ENCODE measurements around the gene MYOG.

The MYOG gene

DNA sequence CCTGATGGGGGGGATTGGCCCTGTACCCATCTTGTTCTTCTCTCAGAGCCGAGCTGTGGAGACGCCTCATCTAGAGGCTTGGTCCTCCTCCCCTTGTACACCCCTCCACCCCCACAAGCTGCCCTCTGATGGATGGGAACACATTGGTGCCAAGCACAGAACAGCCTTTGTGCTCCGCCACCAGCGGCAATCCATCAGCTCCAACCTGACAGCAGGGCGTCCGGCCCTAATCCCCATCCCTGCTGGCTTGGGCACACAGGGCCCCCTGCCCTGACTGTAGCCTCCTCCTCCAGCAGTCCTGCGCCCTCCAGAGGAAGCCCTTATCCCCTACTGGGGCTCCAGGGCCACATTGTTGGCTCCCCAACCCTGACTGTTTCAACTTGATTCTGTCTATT, 3.8 kb upstream of the MYOG start:
- Mint-ChIP-seq H3K9me3 (peaks cover 4% of the 10 kb centered on the region), H3K27me3 (ENCODE audit: low read depth) (peaks cover 6% of the 10 kb centered on the region), H3K4me1 (ENCODE audit: low read depth) (no peaks in the 10 kb centered on the region), H3K27ac (no peak overlapping the region), H3K4me3 (no peak overlapping the region), H3K36me3 (ENCODE audit: low read depth) (no peaks in the 10 kb centered on the region)
- DNase-seq (ENCODE audit: low spot score), result no peak

DNA sequence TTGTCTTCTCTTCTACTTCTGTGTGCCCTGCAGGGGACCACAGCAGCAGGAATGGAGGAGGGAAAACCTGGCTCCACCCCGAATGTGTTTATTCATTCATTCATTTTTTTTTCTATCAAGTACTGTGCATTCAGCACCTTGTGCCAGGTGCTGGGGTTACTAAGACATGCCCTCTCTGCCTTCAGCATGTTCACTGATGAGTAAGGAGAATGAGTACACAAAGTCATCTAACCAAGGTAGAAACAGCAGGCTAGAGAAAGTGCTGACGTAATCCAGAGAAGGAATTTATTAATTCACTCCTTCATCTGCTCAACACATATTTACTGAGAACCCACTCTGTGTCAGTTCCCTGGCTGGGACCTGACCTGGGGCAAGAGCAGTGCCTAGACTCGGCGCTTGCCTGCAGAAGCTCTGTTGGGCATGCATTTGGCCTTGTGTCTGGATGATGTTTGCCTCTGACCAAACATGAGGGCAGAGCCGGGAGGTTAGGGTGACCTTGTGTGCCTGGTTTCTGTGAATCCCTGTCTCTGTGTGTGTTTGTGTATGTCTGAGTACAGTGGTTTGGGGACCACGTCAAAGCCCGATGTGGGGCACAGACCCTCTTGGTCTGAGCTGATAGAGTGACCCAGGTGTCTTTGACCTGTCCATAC, 3.3 kb upstream of the MYOG start:
- H3K4me3 Mint-ChIP-seq, result no peak overlapping the region
- no peaks in the 10 kb centered on the region for H3K9me3 Mint-ChIP-seq
- no peaks in the 10 kb centered on the region for H3K4me1 Mint-ChIP-seq (ENCODE audit: low read depth)
- peaks cover 6% of the 10 kb centered on the region for H3K27me3 Mint-ChIP-seq (ENCODE audit: low read depth)
- H3K36me3 Mint-ChIP-seq (ENCODE audit: low read depth), result no peaks in the 10 kb centered on the region
- no peak for DNase-seq (ENCODE audit: low spot score)
- H3K27ac Mint-ChIP-seq, result no peak overlapping the region

DNA sequence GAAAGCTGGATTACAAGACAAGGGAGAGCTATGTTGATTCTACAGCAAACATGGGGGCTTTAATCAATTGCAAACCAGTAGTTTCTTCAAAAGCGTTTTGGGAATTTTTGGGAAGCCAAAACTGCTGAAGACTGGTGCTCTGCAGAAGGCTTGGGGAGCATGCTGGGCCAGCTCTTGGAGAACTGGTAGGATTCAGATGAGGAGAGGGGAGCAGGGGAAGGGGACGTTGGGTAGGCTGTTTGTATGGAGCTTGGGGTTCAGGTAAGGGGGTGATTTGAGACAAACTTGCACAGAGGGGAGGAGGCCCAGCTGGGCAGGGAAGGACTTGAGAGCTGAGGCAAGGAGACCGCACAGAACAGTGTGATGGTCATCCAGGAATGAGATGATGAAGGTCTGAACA, 2.6 kb upstream of the MYOG start:
- no peak overlapping the region for H3K27ac Mint-ChIP-seq
- H3K27me3 Mint-ChIP-seq (ENCODE audit: low read depth), result peaks cover 6% of the 10 kb centered on the region
- DNase-seq (ENCODE audit: low spot score), result no peak
- no peak overlapping the region for H3K4me3 Mint-ChIP-seq
- H3K9me3 Mint-ChIP-seq, result no peaks in the 10 kb centered on the region
- H3K4me1 Mint-ChIP-seq (ENCODE audit: low read depth), result no peaks in the 10 kb centered on the region
- no peaks in the 10 kb centered on the region for H3K36me3 Mint-ChIP-seq (ENCODE audit: low read depth)

DNA sequence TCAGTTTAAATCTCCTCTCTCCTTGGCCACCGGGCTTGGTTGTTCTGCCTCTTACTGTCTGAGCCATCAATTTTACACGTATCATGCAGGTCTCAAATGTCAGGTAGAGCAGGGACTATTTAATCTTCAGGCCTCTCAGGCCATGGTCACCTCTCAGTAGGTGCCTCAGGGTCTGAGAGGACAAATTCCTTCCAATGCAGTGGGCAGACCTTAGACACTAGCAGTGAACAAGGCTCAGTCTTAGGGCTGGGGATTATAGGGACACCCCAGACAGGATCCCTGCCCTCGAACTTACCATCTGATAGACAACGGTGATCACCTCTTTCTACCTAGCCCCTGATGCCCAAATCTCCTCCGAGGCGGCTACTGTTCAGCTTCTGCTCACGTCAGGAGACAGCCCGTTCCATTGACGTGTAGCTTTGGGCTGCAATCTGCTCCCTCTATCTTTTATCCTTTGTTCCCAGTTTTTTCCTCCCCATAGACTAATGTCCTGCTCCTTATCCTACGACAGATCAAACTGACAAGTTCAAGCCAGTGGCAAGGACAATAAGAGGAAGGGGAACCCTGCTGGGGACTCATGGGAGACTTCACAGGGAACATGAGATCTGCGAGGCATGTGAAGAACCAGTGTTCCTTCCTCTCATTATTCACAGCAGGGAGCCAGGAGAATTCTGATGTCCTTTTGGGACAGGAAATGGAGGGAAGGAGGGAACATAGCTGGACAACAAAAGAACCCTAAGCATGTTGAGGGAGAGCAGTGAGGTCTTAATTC, 1.4 kb upstream of the MYOG start:
- peaks cover 4% of the 10 kb centered on the region for H3K27me3 Mint-ChIP-seq (ENCODE audit: low read depth)
- no peaks in the 10 kb centered on the region for H3K4me1 Mint-ChIP-seq (ENCODE audit: low read depth)
- no peak for DNase-seq (ENCODE audit: low spot score)
- no peak overlapping the region for H3K27ac Mint-ChIP-seq
- no peaks in the 10 kb centered on the region for H3K36me3 Mint-ChIP-seq (ENCODE audit: low read depth)
- no peak overlapping the region for H3K4me3 Mint-ChIP-seq
- no peaks in the 10 kb centered on the region for H3K9me3 Mint-ChIP-seq

DNA sequence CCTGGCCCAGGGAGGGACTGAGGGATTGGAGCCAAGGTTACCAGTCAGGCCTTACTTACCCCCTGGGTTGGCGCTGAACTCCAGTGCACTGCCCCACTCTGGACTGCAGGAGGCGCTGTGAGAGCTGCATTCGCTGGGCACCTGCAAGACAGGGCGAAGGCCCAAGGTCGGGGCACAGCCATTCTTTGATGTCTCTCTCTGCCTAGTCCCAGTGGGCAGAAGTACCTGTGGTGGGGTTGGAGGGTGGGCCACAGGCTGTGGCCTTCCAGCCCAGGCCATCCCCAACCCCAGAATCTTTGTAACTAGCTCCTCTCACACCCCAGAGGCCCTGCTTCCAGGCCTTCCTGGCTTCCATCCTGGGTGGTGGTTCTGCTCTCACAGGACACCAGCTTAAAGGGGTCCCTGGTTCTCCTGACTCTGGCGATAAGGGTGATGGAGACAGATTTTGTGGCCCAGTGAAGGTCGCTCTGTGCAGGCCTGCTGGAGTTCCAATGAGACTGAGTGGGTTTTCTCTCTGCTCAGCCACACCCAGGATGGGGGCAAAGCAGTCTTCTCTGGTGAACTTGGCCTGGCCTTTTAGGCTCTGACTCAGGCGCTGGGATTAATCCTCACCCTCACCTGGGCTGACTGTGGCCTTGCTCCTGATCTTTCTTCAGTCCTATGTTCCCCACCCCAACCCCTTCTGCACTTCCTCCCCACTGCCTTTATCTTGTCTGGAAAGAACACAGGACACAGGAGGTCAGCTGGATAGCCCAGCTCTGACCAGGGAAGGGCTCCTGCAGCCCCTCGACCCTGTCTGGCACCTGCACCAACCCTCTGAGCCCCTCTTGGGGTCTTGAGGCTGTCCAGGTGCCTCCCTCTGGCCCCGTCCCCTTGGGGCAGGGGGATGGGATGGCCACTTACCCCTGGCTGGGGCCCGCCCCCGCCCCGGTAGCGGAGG, 954 bp downstream of the MYOG start:
- no peaks in the 10 kb centered on the region for H3K27me3 Mint-ChIP-seq (ENCODE audit: low read depth)
- H3K4me3 Mint-ChIP-seq, result no peak overlapping the region
- no peak for DNase-seq (ENCODE audit: low spot score)
- H3K27ac Mint-ChIP-seq, result no peak overlapping the region
- no peaks in the 10 kb centered on the region for H3K4me1 Mint-ChIP-seq (ENCODE audit: low read depth)
- no peaks in the 10 kb centered on the region for H3K36me3 Mint-ChIP-seq (ENCODE audit: low read depth)
- no peaks in the 10 kb centered on the region for H3K9me3 Mint-ChIP-seq

DNA sequence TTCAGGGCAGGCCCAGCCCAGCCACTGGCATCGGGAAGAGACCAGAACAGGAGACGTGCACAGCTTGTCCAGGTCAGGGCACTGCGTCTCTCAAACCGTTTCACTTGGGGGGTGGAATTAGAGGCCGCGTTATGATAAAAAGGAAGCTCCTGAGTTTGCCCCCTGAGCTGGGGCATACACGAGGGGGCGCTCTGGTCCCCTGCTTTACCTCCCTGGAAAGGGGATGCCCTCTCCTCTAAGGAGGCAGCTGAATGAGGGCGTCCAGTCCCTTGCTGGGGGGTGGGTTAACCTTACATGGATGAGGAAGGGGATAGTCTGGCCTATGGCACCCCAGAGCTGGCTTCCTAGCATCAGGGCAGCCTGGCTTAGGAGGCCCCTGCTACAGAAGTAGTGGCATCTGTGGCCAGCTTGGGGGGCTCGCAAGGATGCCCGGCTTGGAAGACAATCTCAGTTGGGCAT, 2.3 kb downstream of the MYOG start:
- H3K36me3 Mint-ChIP-seq (ENCODE audit: low read depth), result no peaks in the 10 kb centered on the region
- DNase-seq (ENCODE audit: low spot score), result no peak
- no peak overlapping the region for H3K4me3 Mint-ChIP-seq
- no peaks in the 10 kb centered on the region for H3K9me3 Mint-ChIP-seq
- H3K27ac Mint-ChIP-seq, result no peak overlapping the region
- H3K4me1 Mint-ChIP-seq (ENCODE audit: low read depth), result no peaks in the 10 kb centered on the region
- H3K27me3 Mint-ChIP-seq (ENCODE audit: low read depth), result no peaks in the 10 kb centered on the region

DNA sequence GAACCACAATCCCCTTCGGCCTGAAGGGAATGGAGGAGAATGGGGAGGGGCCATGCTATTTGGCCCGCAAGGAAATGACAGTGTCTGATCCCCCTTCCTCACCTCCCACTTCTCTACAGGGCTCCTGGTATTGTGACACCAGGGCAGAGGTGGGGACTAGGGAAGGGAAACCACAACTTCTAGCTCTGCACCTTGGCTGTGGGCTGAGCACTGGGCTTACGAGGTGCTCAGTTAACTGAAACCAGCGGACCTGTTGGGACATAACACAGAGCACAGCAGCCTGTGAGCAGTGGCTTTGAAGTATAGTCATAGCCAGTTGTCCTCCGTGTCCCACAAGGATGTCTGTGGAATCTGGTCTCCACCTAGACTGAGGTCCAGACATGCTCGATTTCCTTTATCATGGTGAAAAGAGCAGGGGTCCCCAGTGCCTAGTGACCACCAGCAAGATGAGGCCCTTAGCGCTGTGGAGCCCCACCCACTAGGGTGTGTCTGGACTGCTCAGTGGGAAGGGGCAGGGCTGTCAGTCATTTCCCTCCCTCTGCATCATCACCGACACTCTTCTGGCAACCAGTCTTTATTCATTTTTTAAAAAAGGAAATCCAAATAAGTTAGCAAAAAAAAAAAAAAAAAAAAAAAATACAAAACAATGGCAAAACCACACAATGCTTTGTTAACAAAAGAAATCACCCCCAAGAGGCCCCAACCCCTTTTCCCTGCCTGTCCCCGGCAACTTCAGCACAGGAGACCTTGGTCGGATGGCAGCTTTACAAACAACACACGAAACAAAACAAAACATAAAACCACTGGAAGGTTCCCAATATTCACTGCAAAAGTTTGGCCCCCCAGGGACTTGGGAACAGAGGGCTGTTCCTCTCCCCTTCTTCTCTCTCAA, 3.0 kb downstream of the MYOG start:
- Mint-ChIP-seq H3K4me3 (no peak overlapping the region), H3K27ac (no peak overlapping the region), H3K4me1 (ENCODE audit: low read depth) (no peaks in the 10 kb centered on the region), H3K9me3 (no peaks in the 10 kb centered on the region), H3K27me3 (ENCODE audit: low read depth) (no peaks in the 10 kb centered on the region), H3K36me3 (ENCODE audit: low read depth) (no peaks in the 10 kb centered on the region)
- DNase-seq (ENCODE audit: low spot score), result no peak

DNA sequence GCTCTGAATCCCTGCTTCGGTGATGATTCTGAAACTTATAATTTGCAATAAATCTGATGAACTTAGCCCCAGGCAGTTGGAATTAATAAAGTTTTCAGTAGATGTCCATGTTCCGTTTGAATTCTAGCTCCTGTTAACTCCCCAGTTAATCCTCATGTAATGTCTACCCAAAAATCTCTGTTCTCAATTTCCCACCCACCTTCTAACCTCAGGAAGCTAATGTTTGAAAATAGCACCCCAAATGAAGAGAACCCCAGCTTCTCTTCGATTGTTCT, 3.6 kb downstream of the MYOG start:
- Mint-ChIP-seq H3K4me3 (no peak overlapping the region), H3K4me1 (ENCODE audit: low read depth) (no peaks in the 10 kb centered on the region), H3K27me3 (ENCODE audit: low read depth) (no peaks in the 10 kb centered on the region), H3K27ac (no peak overlapping the region), H3K36me3 (ENCODE audit: low read depth) (no peaks in the 10 kb centered on the region), H3K9me3 (no peaks in the 10 kb centered on the region)
- DNase-seq (ENCODE audit: low spot score), result no peak

DNA sequence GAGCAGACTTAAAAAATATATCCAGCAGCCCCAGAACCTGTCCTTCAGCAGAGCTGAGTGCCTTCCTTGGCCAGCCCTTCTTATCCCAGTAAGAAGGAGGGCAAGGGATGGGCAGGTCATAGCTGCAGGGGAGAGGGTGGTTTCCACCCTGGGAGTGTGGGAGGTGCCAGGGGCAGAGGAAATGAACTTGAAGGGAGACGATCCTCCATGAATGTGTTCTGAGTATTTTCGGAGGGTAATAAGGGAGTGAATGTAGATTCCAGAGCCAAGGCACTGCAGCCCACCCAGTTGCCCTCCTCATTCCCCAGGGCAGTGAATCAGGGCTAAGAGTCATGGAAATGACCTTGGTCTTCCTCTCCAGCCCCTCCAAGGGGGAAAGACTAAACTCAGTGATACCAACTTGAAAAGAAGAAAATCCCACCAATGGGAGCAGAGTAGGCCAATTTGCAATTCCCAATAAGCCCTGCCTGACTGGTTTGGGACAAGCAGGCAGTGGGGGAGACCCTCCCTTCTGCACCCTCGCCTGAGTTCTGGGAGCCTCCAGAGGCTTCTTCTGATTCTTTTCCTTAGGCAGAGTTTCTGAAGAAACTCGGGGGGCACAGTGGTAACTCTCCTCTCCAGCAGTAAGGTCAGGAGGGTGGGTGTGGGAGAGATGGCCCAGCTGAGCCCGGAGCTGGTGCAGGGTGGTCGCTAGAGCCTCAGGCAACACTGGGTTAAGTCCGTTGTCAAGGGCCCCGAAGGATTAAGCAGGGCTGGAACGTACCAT, 4.2 kb downstream of the MYOG start:
- Mint-ChIP-seq H3K4me1 (ENCODE audit: low read depth) (no peaks in the 10 kb centered on the region), H3K27ac (no peak overlapping the region), H3K27me3 (ENCODE audit: low read depth) (no peaks in the 10 kb centered on the region), H3K9me3 (no peaks in the 10 kb centered on the region), H3K36me3 (ENCODE audit: low read depth) (no peaks in the 10 kb centered on the region), H3K4me3 (no peak overlapping the region)
- DNase-seq (ENCODE audit: low spot score), result no peak

DNA sequence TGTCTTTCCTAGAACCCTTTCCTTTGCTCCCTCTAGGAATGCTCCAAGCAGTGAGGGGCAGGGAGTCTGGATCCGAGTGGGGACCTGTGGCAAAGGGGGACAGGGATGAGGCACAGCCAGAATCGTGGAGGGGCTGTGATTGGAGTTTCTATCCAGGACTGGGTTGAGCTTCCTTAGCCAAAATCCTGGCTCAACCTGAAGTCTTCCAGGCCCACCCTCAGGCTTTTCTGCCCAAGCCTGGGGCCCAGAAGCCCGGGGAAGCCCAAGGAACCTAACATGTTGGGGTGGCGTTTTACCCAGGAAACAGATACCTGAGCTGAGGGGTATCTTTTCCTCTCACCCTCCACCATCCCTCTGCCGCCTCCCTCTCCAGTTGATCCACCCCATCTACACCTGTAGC, 5.4 kb downstream of the MYOG start:
- Mint-ChIP-seq H3K27ac (no peak overlapping the region), H3K9me3 (no peaks in the 10 kb centered on the region), H3K27me3 (ENCODE audit: low read depth) (peaks cover 5% of the 10 kb centered on the region), H3K4me1 (ENCODE audit: low read depth) (peaks cover 2% of the 10 kb centered on the region), H3K4me3 (no peak overlapping the region), H3K36me3 (ENCODE audit: low read depth) (peaks cover 4% of the 10 kb centered on the region)
- DNase-seq (ENCODE audit: low spot score), result no peak

DNA sequence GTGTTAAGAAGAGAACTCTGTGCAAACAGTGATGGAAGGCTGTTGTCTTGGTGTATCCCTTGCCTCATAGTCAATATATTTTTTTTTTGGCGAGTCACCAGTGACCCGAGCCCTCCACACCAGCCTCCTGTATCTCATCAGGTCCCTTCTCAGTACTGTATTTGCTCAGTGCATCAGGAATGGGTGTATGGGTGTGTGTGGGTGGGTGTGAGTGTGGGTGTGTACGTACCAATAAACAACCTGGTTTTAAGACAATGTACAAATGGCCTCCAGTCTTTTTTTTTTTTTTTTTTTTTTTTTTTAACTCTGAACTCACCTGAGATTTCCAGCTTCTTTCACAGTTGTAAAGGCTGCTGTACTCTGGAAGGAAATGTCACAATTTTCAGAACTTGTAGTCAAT, 7.3 kb downstream of the MYOG start:
- H3K27ac Mint-ChIP-seq, result no peak overlapping the region
- peaks cover 6% of the 10 kb centered on the region for H3K36me3 Mint-ChIP-seq (ENCODE audit: low read depth)
- H3K4me1 Mint-ChIP-seq (ENCODE audit: low read depth), result peaks cover 2% of the 10 kb centered on the region
- H3K4me3 Mint-ChIP-seq, result no peak overlapping the region
- H3K9me3 Mint-ChIP-seq, result no peaks in the 10 kb centered on the region
- peaks cover 17% of the 10 kb centered on the region for H3K27me3 Mint-ChIP-seq (ENCODE audit: low read depth)
- no peak for DNase-seq (ENCODE audit: low spot score)

DNA sequence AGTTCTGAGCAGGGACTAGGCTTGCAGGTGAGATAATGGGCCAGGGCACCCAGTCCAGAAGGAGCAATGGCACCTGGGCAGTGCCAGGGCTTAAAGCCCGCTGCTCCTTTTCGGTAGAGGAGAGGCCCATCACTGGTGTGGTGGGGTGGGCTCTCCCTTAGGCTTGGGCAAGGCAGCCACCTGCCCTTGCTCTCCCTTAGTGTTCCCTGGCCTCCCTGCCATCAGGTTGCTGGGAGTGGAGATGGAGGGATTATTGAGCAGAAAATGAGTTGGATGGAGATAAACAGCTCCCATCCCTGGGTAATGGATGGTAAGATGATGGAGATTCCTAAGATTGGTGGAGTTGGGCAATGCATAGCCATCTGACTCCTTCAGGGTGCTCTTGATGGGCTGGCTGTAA, 7.9 kb downstream of the MYOG start:
- Mint-ChIP-seq H3K36me3 (ENCODE audit: low read depth) (peaks cover 6% of the 10 kb centered on the region), H3K27me3 (ENCODE audit: low read depth) (peaks cover 17% of the 10 kb centered on the region), H3K9me3 (no peaks in the 10 kb centered on the region), H3K4me1 (ENCODE audit: low read depth) (peaks cover 2% of the 10 kb centered on the region), H3K4me3 (no peak overlapping the region), H3K27ac (no peak overlapping the region)
- DNase-seq (ENCODE audit: low spot score), result no peak

DNA sequence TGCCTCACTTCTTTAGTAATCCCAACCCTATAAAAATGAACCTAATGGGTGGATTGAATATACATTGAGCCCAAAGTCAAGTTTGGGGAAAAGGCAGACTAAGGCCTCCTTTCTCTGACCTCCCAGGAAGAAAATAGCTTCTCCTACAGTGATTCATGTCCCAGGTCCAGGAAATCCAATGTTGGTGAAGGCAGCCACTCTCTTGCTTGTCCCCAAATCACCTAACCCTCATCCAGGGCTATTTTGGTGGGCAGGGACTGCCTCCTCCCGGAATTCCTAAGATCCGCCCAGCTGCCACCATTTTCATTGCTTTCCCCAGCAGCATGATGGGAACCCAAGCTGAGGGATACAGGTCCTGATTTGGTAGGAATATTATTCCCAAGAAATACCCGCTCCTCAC, 8.4 kb downstream of the MYOG start:
- H3K4me1 Mint-ChIP-seq (ENCODE audit: low read depth), result peaks cover 2% of the 10 kb centered on the region
- H3K9me3 Mint-ChIP-seq, result no peaks in the 10 kb centered on the region
- peaks cover 6% of the 10 kb centered on the region for H3K36me3 Mint-ChIP-seq (ENCODE audit: low read depth)
- no peak overlapping the region for H3K27ac Mint-ChIP-seq
- no peak for DNase-seq (ENCODE audit: low spot score)
- H3K27me3 Mint-ChIP-seq (ENCODE audit: low read depth), result peaks cover 17% of the 10 kb centered on the region
- H3K4me3 Mint-ChIP-seq, result no peak overlapping the region

All from T-helper 2 cell treated with Interferon-gamma antibody and Interleukin-4, amounts not matched to agents 5 μg/mL and 100 μg/mL, for 36 hours (primary cell).